HepG2 (cell line): ENCODE results near the gene FKBP1C. TPM values are rescaled to one million over a fixed set of nuclear protein-coding genes. Genes with fewer than 3 reads are reported as not detected.

ENCODE experiments used
- ATAC-seq: fragments of 200-7000 bp; cut with Tn5 transposase; 3 replicates; pipeline ENCODE4 v1.9.1; 2020; ENCODE audit warnings: mild to moderate bottlenecking, moderate library complexity
- BruUV-seq: library from RNA; stranded (reverse); fragments of 400-500 nt; replicated peaks from 2 replicates; lab custom pipeline; 2021; lab: Mats Ljungman, UMichigan
- CTCF ChIA-PET: fragments of 300-600 bp; formaldehyde crosslinking; extraction: SDS; loops from one replicate; lab custom pipeline; 2021; ENCODE audit warnings: low total read pairs, inconsistent platforms, low intra/inter-chr PET ratio; lab: Yijun Ruan, JAX
- POLR2A ChIA-PET: fragments of 350-600 bp; sonication (Branson Sonifier 250); formaldehyde crosslinking; loops from one replicate; lab custom pipeline; 2020; ENCODE audit warnings: antibody characterized with exemption, inconsistent platforms; lab: Yijun Ruan, JAX
- DNase-seq: peaks from one replicate; pipeline ENCODE4 v3.0.0-alpha.2; 2015; ENCODE audit warnings: low spot score
- FAIRE-seq: peaks from 3 replicates; lab custom pipeline; 2011; peaks lifted over from hg19 to GRCh38; lab: Jason Lieb, UNC
- H2AFZ ChIP-seq: one replicate; pipeline ENCODE4 v1.6.1; 2011; ENCODE audit warnings: low read length, inconsistent platforms
- H3K27ac ChIP-seq: fragments of 300-600 bp; 3 replicates; pipeline ENCODE4 v1.8.0; 2011; ENCODE audit warnings: mixed run types, mild to moderate bottlenecking, mixed read lengths, low read length, inconsistent platforms; ENCODE audit not compliant: insufficient read depth; ENCODE audit errors: extremely low read length
- H3K27me3 ChIP-seq, 2 experiments: fragments of 200-600 bp in 1 of 2; 2 replicates in 1 of 2; 3 replicates in 1 of 2; pipeline versions ENCODE4 v1.6.0 to v1.8.0; 2011; ENCODE audit warnings: low read length in 2 of 2, mild to moderate bottlenecking in 2 of 2, moderate library complexity in 2 of 2, inconsistent platforms in 1 of 2; ENCODE audit not compliant: insufficient read depth in 2 of 2, control insufficient read depth in 1 of 2
- H3K36me3 ChIP-seq, 2 experiments: fragments of 200-600 bp in 1 of 2; replicated peaks in 1 of 2; 2 replicates in 1 of 2; 3 replicates in 1 of 2; pipeline versions ENCODE4 v1.5.1 to v1.8.0; 2011; ENCODE audit warnings: low read length in 2 of 2, inconsistent platforms in 1 of 2; ENCODE audit not compliant: insufficient read depth in 2 of 2, control insufficient read depth in 1 of 2
- H3K4me1 ChIP-seq: 2 replicates; pipeline ENCODE4 v1.5.1; 2012; ENCODE audit warnings: low read length, inconsistent platforms; ENCODE audit not compliant: insufficient read depth
- H3K4me2 ChIP-seq: 2 replicates; pipeline ENCODE4 v1.6.0; 2011; ENCODE audit warnings: low read depth, low read length, inconsistent platforms
- H3K4me3 ChIP-seq, 3 experiments: fragments of 200-600 bp in 1 of 3; sonication (generic), shearing (Covaris generic) in 1 of 3; replicated peaks in 1 of 3; 2 replicates each; pipeline ENCODE4 v1.5.1; 2011 to 2016; ENCODE audit warnings: low read length in 3 of 3, inconsistent platforms in 2 of 3, low read depth in 2 of 3, mild to moderate bottlenecking in 2 of 3, control low read depth in 1 of 3, mixed read lengths in 1 of 3; ENCODE audit not compliant: insufficient read depth in 1 of 3
- H3K79me2 ChIP-seq: one replicate; pipeline ENCODE4 v1.6.1; 2011; ENCODE audit warnings: low read length, inconsistent platforms; ENCODE audit not compliant: insufficient read depth
- H3K9ac ChIP-seq: 2 replicates; pipeline ENCODE4 v1.6.0; 2011; ENCODE audit warnings: mild to moderate bottlenecking, low read depth, low read length, inconsistent platforms; ENCODE audit not compliant: insufficient read depth
- H3K9me3 ChIP-seq: 2 replicates; pipeline ENCODE4 v1.5.1; 2012; ENCODE audit warnings: mild to moderate bottlenecking, low read length
- H4K20me1 ChIP-seq: 2 replicates; pipeline ENCODE4 v1.6.0; 2011; ENCODE audit warnings: inconsistent platforms, mild to moderate bottlenecking, low read length, moderate library complexity; ENCODE audit not compliant: insufficient read depth
- BCLAF1 ChIP-seq: fragments of 450-650 bp; IDR thresholded peaks from 2 replicates; pipeline ENCODE4 v1.6.1; 2017; ENCODE audit warnings: mild to moderate bottlenecking
- ELF4 ChIP-seq: sonication (generic); formaldehyde crosslinking; IDR thresholded peaks from 2 replicates; pipeline ENCODE4 v1.5.0; 2020; ENCODE audit warnings: missing genetic modification reagents, mild to moderate bottlenecking, moderate library complexity, borderline replicate concordance
- EP300 ChIP-seq, 3 experiments: sonication (generic) in 1 of 3; formaldehyde crosslinking in 1 of 3; IDR thresholded peaks; 2 replicates each; pipeline versions ENCODE4 v1.5.1 to v1.6.1; 2011 to 2020; ENCODE audit warnings: low read depth in 2 of 3, low read length in 2 of 3, borderline replicate concordance in 1 of 3, improper control_type of control experiment in 1 of 3, mild to moderate bottlenecking in 1 of 3, missing genetic modification reagents in 1 of 3, moderate library complexity in 1 of 3
- ZNF124 ChIP-seq: sonication (generic); formaldehyde crosslinking; IDR thresholded peaks from 2 replicates; pipeline ENCODE4 v1.4.0; 2020; ENCODE audit warnings: missing genetic modification reagents
- ZNF337 ChIP-seq: sonication (generic); formaldehyde crosslinking; IDR thresholded peaks from 2 replicates; pipeline ENCODE4 v1.5.1; 2020; ENCODE audit warnings: missing genetic modification reagents, low read depth, mild to moderate bottlenecking, borderline replicate concordance
- ZNF501 ChIP-seq: sonication (generic); formaldehyde crosslinking; IDR thresholded peaks from 2 replicates; pipeline ENCODE4 v1.5.1; 2020; ENCODE audit warnings: mild to moderate bottlenecking, moderate library complexity, missing genetic modification reagents
- WGBS: methylation state at CpG from one replicate; pipeline ENCODE4 v1.1.6; 2017; ENCODE audit warnings: low lambda C conversion rate; 5-methylcytosine and 5-hydroxymethylcytosine counted together
- in situ Hi-C: cut with HindIII; loops from 2 replicates; pipeline ENCODE4 v1.10.0; 2017; ENCODE audit warnings: low pct_unique_long_range_greater_than_20kb; ENCODE audit not compliant: extremely low pct_ligation_motif_present
- intact Hi-C: fragments of 100-400 bp; cut with micrococcal nuclease; formaldehyde crosslinking; loops from one replicate; pipeline ENCODE4 v1.10.0; 2022; ENCODE audit not compliant: unreplicated experiment
- polyA plus RNA-seq, 8 experiments: library from polyadenylated mRNA; depleted of rRNA in 3 of 8; stranded (reverse) in 7 of 8; unstranded in 1 of 8; fragments of >200 nt; fragmentation: Illumina TruSeq in 4 of 8; extraction: Trizol in 4 of 8; gene quantifications; 2 replicates each; pipeline versions ENCODE4 v1.2.1 to v1.2.3, GENCODE V29; 2011 to 2016; ENCODE audit warnings: low read depth in 4 of 8, missing spikeins in 1 of 8, mixed read lengths in 1 of 8; ENCODE audit not compliant: insufficient read depth in 1 of 8
- total RNA-seq, 5 experiments: library from RNA; depleted of rRNA; stranded (reverse); fragments of >200 nt; fragmentation: Illumina TruSeq; extraction: Trizol; gene quantifications; 2 replicates each; pipeline ENCODE4 v1.2.3, GENCODE V29; 2016; ENCODE audit warnings: low read depth in 1 of 5

The FKBP1C gene
- total and polyA plus RNA-seq, 2 of the 13 experiments (the other 11 are each of a cell fraction or from before 2014, with no cell fraction given) = 0.64 to 3.2 TPM

GRCh38 chr6:63213325-63213724, 2.1 kb downstream of the FKBP1C start:
- in situ Hi-C loops (no loop called here), intact Hi-C loops (no loop called here)
- Histone ChIP-seq H4K20me1 (no peaks in the 10 kb centered on the region), H3K4me2 (no peak overlapping the region), H3K4me1 (no peaks in the 10 kb centered on the region), H3K27ac (no peak overlapping the region), H3K9ac (no peak overlapping the region)
- BruUV-seq = no TSS peak
- TF ChIP-seq ELF4 = no peak
- peak; percentile 100 for TF ChIP-seq ZNF124 (CRISPR knock-in tag)
- no peak for TF ChIP-seq BCLAF1
- TF ChIP-seq ZNF337 (CRISPR knock-in tag) = no peak
- TF ChIP-seq, all 625 proteins: peak for 1
- H3K27me3 ChIP-seq = no peaks in the 10 kb centered on the region
- H3K36me3 ChIP-seq = no peaks in the 10 kb centered on the region
- ChIA-PET POLR2A (no interaction called here), CTCF (no interaction called here)
- WGBS = 54% methylated on average over 2 of the region's 2 CpGs
- H3K4me3 ChIP-seq = no peak overlapping the region
- FAIRE-seq (no peak), ATAC-seq (no peak), DNase-seq (no peak)
- no peaks in the 10 kb centered on the region for H3K79me2 ChIP-seq
- peaks cover 16% of the 10 kb centered on the region for H3K9me3 ChIP-seq
- H2AFZ ChIP-seq = no peak overlapping the region

- FAIRE-seq (no peak), ATAC-seq (no peak; the same call in 2 of the 3 replicates), DNase-seq (peak; percentile 16)
- no peak overlapping the region for H3K4me2 ChIP-seq
- H3K9ac ChIP-seq = no peak overlapping the region
- POLR2A ChIA-PET = no interaction called here
- no peaks in the 10 kb centered on the region for H4K20me1 ChIP-seq
- TF ChIP-seq EP300 (IDR thresholded peaks at IDR 0.05; ENCODE audit: low read depth in 2 of 2, low read length in 2 of 2) (0 out of 4 replicates have a peak, but pooled peaks of 1 of the 2 experiments have one; percentile 7), EP300 (CRISPR knock-in tag; IDR thresholded peaks at IDR 0.05; ENCODE audit: borderline replicate concordance) (no peak), ZNF501 (no peak)
- no peaks in the 10 kb centered on the region for H3K27me3 ChIP-seq
- CTCF ChIA-PET = no interaction called here
- WGBS = 1% methylated on average over 3 of the region's 3 CpGs
- peaks cover 16% of the 10 kb centered on the region for H3K9me3 ChIP-seq
- H3K36me3 ChIP-seq = no peaks in the 10 kb centered on the region
- no peak overlapping the region for H3K4me3 ChIP-seq
- no peaks in the 10 kb centered on the region for H3K4me1 ChIP-seq
- no peak overlapping the region for H2AFZ ChIP-seq
- in situ Hi-C loops = no loop called here
- intact Hi-C loops = no loop called here
- no TSS peak for BruUV-seq
- H3K27ac ChIP-seq = no peak overlapping the region
- no peaks in the 10 kb centered on the region for H3K79me2 ChIP-seq
Observed at GRCh38 chr6:63214816-63215215, 3.5 kb downstream of the FKBP1C start.
